ENCODE data around the gene ST8SIA1.

- no peak for TF ChIP-seq CTCF (IDR thresholded peaks at IDR 0.05)
- TF ChIP-seq POLR2A (IDR thresholded peaks at IDR 0.05) = no peak
These were observed 118.8 kb downstream of the ST8SIA1 start for GRCh38 chr12:22215467-22216253.

Data from suprapubic skin (tissue), 3 donors.